ENCODE data around the gene PTPRZ1.

DNA sequence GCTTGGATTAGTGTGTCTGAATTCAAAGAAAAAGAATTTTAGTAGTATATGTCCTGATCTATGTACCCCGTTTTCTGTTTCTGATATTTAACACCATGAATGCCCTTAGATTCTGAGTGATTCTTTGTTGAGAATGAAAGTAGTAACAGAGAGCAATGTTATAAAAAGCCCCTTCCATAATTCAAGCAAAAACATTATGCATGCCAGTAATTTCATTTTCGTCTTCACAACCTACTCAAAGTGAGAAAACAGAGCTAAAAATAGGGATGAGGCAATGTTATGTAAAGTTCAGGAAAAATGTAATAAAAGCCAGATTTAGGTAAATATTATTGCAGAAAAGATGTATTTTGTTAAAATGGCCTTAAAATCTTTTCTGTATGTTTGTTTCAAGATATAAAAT, 28.1 kb downstream of the PTPRZ1 start:
- TF ChIP-seq EZH2 (IDR thresholded peaks at IDR 0.05; ENCODE audit: borderline replicate concordance, insufficient read depth, low read depth, low read length, poor library complexity, severe bottlenecking), result no peak
- TF ChIP-seq, protein P1, sequence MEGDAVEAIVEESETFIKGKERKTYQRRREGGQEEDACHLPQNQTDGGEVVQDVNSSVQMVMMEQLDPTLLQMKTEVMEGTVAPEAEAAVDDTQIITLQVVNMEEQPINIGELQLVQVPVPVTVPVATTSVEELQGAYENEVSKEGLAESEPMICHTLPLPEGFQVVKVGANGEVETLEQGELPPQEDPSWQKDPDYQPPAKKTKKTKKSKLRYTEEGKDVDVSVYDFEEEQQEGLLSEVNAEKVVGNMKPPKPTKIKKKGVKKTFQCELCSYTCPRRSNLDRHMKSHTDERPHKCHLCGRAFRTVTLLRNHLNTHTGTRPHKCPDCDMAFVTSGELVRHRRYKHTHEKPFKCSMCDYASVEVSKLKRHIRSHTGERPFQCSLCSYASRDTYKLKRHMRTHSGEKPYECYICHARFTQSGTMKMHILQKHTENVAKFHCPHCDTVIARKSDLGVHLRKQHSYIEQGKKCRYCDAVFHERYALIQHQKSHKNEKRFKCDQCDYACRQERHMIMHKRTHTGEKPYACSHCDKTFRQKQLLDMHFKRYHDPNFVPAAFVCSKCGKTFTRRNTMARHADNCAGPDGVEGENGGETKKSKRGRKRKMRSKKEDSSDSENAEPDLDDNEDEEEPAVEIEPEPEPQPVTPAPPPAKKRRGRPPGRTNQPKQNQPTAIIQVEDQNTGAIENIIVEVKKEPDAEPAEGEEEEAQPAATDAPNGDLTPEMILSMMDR (IDR thresholded peaks at IDR 0.05), result no peak

Measured in B cell (primary cell).